Activated naive CD8-positive, alpha-beta T cell treated with anti-CD3 and anti-CD28 coated beads, Interleukin-2, amount 50 U/mL, for 16 hours (primary cell): ENCODE results near the gene ACBD5.

Source experiments
- DNase-seq: peaks from one replicate; pipeline ENCODE4 v3.0.0-alpha.2; 2020; ENCODE audit warnings: low read depth, low spot score

The ACBD5 gene

GRCh38 chr10:27152687-27153086, 87.9 kb downstream of the ACBD5 start:
- no peak for DNase-seq

- DNase-seq = no peak
Measured at GRCh38 chr10:27150261-27150660, 90.3 kb downstream of the ACBD5 start.

GRCh38 chr10:27147701-27148100, 92.9 kb downstream of the ACBD5 start:
- DNase-seq = no peak

- no peak for DNase-seq
Measured at GRCh38 chr10:27145937-27146336, 94.7 kb downstream of the ACBD5 start.
